C4-2B (cell line): ENCODE data around the gene NSMF.

ENCODE experiments used
- H3K27ac ChIP-seq: fragments of 450-650 bp; 2 replicates; pipeline ENCODE4 v1.5.1; 2017
- ZFX ChIP-seq: fragments of 450-650 bp; IDR thresholded peaks from 2 replicates; pipeline ENCODE4 v1.6.1; 2017
- TF ChIP-seq, protein P1 (sequence below): fragments of 450-650 bp; conservative IDR thresholded peaks from 2 replicates; pipeline ENCODE4 v1.5.1; 2017; ENCODE audit warnings: mild to moderate bottlenecking

The NSMF gene

DNA sequence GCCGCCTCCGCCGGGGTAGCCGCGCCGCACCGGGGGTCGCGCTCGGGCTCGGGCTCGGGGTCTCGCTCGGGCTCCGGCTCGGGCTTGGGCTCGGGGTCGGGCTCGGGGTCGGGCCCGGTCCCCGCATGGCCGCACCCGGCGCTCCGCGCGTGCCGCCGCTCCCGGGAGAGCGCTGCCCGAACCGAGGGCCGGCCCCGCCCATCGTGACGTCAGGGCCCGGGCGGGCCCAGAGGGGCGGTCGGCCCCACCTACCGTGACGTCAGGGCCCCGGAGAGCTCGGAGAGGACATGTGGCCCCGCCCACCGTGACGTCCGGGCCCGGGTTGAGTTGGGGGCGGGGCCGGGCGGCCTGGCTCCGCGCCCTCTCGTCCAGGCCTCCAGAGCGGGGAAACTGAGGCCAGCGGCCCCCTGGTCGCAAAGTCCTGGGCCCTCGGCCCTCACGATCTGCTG, at the start of gene NSMF:
Gene NSMF, minus strand, starts transcription at position 183 of the 449 bp plus-strand sequence. CDS start 232 bp downstream, outside the sequence.
- peak within 1 kb of the TSS; percentile 84 for H3K27ac ChIP-seq
- TF ChIP-seq ZFX: peak; percentile 51; the same call in 1 of the 2 replicates
- TF ChIP-seq, protein P1, sequence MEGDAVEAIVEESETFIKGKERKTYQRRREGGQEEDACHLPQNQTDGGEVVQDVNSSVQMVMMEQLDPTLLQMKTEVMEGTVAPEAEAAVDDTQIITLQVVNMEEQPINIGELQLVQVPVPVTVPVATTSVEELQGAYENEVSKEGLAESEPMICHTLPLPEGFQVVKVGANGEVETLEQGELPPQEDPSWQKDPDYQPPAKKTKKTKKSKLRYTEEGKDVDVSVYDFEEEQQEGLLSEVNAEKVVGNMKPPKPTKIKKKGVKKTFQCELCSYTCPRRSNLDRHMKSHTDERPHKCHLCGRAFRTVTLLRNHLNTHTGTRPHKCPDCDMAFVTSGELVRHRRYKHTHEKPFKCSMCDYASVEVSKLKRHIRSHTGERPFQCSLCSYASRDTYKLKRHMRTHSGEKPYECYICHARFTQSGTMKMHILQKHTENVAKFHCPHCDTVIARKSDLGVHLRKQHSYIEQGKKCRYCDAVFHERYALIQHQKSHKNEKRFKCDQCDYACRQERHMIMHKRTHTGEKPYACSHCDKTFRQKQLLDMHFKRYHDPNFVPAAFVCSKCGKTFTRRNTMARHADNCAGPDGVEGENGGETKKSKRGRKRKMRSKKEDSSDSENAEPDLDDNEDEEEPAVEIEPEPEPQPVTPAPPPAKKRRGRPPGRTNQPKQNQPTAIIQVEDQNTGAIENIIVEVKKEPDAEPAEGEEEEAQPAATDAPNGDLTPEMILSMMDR: no peak

- no peak overlapping the region for H3K27ac ChIP-seq
- TF ChIP-seq ZFX: no peak
- TF ChIP-seq, protein P1: no peak
Measured at GRCh38 chr9:137506702-137507171, 47.6 kb upstream of the NSMF start.

- no peak for TF ChIP-seq ZFX
- TF ChIP-seq, protein P1: no peak
- no peak overlapping the region for H3K27ac ChIP-seq
Measured at GRCh38 chr9:137506274-137506673, 47.1 kb upstream of the NSMF start.

- TF ChIP-seq, protein P1: no peak
- no peak for TF ChIP-seq ZFX
- no peak overlapping the region for H3K27ac ChIP-seq
Measured at GRCh38 chr9:137505421-137506140, 46.4 kb upstream of the NSMF start.

DNA sequence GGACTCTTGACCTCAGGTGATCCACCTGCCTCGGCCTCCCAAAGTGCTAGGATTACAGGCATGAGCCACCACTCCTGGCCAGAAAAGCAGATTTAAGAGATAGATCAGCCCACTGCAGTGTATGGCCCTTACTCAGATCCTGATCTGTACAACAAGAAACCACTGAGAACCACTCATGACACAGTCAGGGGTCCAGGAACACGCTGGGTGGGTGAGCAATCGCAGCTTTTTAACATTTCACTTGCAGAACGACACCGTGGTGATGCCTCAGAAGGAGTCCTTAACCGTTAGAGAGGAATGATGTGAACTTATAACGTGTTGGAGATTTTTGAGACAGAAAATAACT, 45.3 kb upstream of the NSMF start:
- TF ChIP-seq, protein P1: no peak
- no peak for TF ChIP-seq ZFX
- H3K27ac ChIP-seq: no peak overlapping the region

DNA sequence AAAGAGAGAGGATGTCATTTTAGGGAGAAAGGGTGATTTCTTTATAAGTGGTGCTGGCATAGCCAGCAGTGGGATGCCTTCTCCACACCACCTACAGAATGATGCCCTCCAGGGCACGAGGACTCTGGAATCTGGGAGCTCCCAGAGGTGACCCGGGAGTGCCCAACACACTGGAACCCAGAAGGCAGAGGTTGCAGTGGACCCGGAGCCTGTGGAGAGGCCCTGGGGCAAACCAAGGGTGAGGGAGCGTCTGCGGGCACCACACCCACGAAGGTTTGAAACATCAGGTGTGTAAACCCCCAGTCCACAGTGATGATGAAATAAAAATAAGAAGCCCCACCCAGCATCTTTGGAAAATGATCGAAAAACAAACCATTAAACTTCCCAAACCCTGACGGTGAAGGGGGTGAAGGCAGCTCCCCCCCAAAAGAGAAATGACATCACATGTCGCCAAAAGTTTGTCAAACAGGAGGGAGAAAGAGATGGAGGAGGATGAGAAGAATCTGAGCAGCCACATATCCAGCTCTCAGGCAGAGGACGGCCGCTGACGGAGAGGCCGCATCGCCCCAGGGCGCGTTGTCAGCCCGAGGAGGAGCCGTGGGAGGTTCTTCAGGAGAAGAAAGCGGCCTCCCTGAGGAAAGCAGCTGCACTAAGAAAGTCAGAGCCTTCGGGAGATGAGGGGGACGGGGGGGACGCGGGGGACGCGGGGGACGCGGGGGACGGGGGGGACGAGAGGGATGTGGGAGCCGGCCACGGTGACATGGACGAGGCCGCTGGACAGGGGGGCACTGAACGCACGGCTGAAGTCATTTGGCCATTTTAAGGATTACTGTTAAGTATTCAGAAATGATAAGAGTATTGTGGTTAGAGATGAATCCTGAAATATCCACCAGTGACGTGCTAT, 43.1 kb upstream of the NSMF start:
- H3K27ac ChIP-seq: no peak overlapping the region
- no peak for TF ChIP-seq ZFX
- TF ChIP-seq, protein P1: no peak

GRCh38 chr9:137501457-137501856, 42.3 kb upstream of the NSMF start:
- TF ChIP-seq, protein P1: no peak
- no peak for TF ChIP-seq ZFX
- no peak overlapping the region for H3K27ac ChIP-seq
